Measurements from ENCODE around the gene ADARB1. TPM values are rescaled to one million over a fixed set of nuclear protein-coding genes. Genes with fewer than 3 reads are reported as not detected.
A peak's percentile ranks its signal among the peaks of the same experiment; 100 is the strongest.

ADARB1 gene
- total RNA-seq, 1 experiment from 2014 or later, result 5.0 TPM

- no peak for DNase-seq (ENCODE audit: low read depth)
Measured at GRCh38 chr21:45093035-45093532, 18.7 kb downstream of the ADARB1 start.

- DNase-seq (ENCODE audit: low read depth), result no peak
Measured at GRCh38 chr21:45094412-45094811, 20.0 kb downstream of the ADARB1 start.

- DNase-seq (ENCODE audit: low read depth), result no peak
Measured at GRCh38 chr21:45095505-45095904, 21.1 kb downstream of the ADARB1 start.

- DNase-seq (ENCODE audit: low read depth), result no peak
Measured at GRCh38 chr21:45096217-45096616, 21.8 kb downstream of the ADARB1 start.

- no peak for DNase-seq (ENCODE audit: low read depth)
Measured at GRCh38 chr21:45097827-45098387, 23.5 kb downstream of the ADARB1 start.

- DNase-seq (ENCODE audit: low read depth), result peak; percentile 37
Measured at GRCh38 chr21:45098867-45099266, 24.5 kb downstream of the ADARB1 start.

- no peak for DNase-seq (ENCODE audit: low read depth)
Measured at GRCh38 chr21:45099571-45099970, 25.2 kb downstream of the ADARB1 start.

- DNase-seq (ENCODE audit: low read depth), result no peak
Measured at GRCh38 chr21:45100866-45101265, 26.5 kb downstream of the ADARB1 start.

- DNase-seq (ENCODE audit: low read depth), result peak; percentile 86
Measured at GRCh38 chr21:45102391-45102932, 28.1 kb downstream of the ADARB1 start.

GRCh38 chr21:45103971-45104520 lies 29.7 kb downstream of the ADARB1 start:
- DNase-seq (ENCODE audit: low read depth), result no peak

GRCh38 chr21:45104560-45104959 lies 30.2 kb downstream of the ADARB1 start:
- DNase-seq (ENCODE audit: low read depth), result peak; percentile 54

- no peak for DNase-seq (ENCODE audit: low read depth)
Measured at GRCh38 chr21:45105906-45106485, 31.6 kb downstream of the ADARB1 start.

GRCh38 chr21:45108034-45108790 lies 33.8 kb downstream of the ADARB1 start:
- DNase-seq (ENCODE audit: low read depth), result no peak

- DNase-seq (ENCODE audit: low read depth), result no peak
Measured at GRCh38 chr21:45108808-45109781, 34.7 kb downstream of the ADARB1 start.

- DNase-seq (ENCODE audit: low read depth), result peak; percentile 54
Measured at GRCh38 chr21:45109831-45110492, 35.6 kb downstream of the ADARB1 start.

GRCh38 chr21:45110873-45111624 lies 36.7 kb downstream of the ADARB1 start:
- DNase-seq (ENCODE audit: low read depth), result no peak

GRCh38 chr21:45111703-45112102 lies 37.3 kb downstream of the ADARB1 start:
- DNase-seq (ENCODE audit: low read depth), result no peak

GRCh38 chr21:45112371-45112770 lies 38.0 kb downstream of the ADARB1 start:
- DNase-seq (ENCODE audit: low read depth), result peak; percentile 69

GRCh38 chr21:45113543-45113942 lies 39.2 kb downstream of the ADARB1 start:
- DNase-seq (ENCODE audit: low read depth), result no peak

- DNase-seq (ENCODE audit: low read depth), result no peak
Measured at GRCh38 chr21:45114072-45114471, 39.7 kb downstream of the ADARB1 start.
